ELF-1 (cell line): ENCODE data around the gene ALKBH4.
"Not testable (repeated sequence)": the region's sequence is repeated elsewhere in the genome, so short reads cannot be mapped to it uniquely, and the experiment has no call there.

Source experiments
- DNase-seq: peaks from one replicate; pipeline ENCODE4 v3.0.0-alpha.2; 2016; ENCODE audit warnings: low read depth, low spot score

The ALKBH4 gene, protein sequence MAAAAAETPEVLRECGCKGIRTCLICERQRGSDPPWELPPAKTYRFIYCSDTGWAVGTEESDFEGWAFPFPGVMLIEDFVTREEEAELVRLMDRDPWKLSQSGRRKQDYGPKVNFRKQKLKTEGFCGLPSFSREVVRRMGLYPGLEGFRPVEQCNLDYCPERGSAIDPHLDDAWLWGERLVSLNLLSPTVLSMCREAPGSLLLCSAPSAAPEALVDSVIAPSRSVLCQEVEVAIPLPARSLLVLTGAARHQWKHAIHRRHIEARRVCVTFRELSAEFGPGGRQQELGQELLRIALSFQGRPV

DNA sequence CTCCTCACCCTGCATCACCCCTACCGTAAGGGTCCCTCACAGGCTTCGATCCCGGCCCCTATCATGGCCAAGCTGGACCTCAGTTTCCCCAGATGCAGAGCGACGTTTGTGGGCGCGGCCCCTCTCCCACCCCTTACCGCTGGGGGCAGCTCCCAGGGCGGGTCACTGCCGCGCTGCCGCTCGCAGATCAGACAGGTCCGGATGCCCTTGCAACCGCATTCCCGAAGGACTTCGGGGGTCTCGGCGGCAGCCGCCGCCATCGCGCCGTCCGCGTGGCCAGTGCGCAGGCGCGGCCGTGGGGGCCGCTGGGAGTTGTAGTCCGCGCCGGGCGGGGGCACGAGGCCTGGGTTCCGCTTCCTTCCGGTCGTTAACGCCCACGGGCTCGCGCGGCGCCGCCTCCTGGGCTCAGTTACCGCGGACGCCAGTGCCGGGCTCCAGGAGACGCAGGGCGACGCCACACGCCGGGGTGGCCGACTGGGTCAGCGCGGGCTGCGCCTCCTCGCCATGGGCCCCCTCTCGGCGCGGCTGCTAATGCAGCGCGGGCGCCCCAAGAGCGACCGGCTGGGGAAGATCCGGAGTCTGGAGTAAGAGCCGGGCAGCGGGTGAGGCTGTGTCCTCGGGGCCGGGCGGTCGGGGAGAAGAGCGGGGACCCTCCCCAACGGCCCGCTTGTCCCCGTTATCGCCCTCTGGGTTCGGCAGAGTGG is at the start of gene ALKBH4, which contains the start of gene LRWD1:
Gene ALKBH4 (minus strand): TSS at position 287 of the 704 bp plus-strand sequence. CDS start 27 bp downstream, at position 260.
Gene LRWD1 (plus strand): TSS at position 408 of the 704 bp plus-strand sequence. CDS start 97 bp downstream, at position 505.
- peak; percentile 91 for DNase-seq

DNA sequence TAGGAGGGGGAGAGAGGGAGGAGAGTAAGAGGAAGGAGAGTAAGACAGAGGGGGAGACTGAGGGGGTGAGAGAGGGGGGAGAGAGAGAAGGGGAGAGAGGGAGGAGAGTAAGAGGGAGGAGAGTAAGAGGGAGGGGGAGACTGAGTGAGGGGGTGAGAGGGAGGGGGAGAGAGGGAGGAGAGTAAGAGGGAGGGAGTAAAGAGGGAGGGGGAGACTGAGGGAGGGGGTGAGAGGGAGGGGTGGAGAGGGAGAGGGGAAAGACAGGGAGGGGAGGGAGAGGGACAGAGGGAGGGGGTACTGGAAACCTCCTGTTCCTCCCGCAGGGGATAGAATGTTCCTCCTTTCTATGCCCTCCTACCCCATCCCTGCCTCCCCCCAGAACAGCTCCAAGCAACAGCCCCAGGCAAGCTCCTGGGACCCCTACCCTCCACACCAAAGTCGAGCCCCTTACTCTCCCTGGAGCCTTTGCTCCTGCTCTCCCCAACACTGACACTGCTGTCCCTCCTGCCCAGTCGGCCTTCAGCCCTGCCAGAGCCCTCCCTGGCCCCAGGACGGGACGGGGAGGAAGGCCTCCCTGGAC is 48.1 kb upstream of the ALKBH4 start:
- DNase-seq = not testable (repeated sequence)

- DNase-seq = not testable (repeated sequence)
Observed at GRCh38 chr7:102511860-102512522, 47.3 kb upstream of the ALKBH4 start.

- not testable (repeated sequence) for DNase-seq
Observed at GRCh38 chr7:102510575-102510974, 45.9 kb upstream of the ALKBH4 start.

DNA sequence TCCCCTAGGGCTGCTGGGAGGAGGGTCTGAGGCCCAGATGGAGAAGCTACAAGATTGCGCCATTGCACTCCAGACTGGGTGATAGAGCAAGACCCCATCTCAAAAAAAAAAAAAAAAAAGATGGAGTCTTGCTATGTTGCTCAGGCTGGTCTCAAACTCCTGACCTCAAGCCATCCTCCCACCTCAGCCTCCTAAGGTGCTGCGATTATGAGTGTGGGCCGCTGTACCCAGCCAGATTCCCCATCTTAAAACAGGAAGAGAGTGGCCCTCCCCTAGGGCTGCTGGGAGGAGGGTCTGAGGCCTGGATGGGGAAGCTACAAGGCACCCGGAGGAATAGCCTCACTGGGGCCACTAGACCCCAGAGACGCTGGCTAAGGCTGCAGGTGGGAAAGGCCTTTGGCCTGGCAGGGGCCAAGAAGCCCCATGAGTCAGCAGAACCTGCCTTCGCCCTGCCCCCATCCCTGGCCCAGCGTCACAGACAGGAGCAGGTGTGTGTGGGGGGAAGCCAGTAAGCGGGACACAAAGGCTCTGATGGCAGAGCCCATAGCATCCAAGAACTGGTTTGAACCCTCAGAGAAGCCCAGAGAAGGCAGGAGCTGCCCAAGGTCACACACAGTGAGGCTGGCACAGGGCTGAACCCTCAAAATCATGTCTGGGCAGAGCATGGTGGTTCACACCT is 42.9 kb upstream of the ALKBH4 start:
- DNase-seq = not testable (repeated sequence)

DNA sequence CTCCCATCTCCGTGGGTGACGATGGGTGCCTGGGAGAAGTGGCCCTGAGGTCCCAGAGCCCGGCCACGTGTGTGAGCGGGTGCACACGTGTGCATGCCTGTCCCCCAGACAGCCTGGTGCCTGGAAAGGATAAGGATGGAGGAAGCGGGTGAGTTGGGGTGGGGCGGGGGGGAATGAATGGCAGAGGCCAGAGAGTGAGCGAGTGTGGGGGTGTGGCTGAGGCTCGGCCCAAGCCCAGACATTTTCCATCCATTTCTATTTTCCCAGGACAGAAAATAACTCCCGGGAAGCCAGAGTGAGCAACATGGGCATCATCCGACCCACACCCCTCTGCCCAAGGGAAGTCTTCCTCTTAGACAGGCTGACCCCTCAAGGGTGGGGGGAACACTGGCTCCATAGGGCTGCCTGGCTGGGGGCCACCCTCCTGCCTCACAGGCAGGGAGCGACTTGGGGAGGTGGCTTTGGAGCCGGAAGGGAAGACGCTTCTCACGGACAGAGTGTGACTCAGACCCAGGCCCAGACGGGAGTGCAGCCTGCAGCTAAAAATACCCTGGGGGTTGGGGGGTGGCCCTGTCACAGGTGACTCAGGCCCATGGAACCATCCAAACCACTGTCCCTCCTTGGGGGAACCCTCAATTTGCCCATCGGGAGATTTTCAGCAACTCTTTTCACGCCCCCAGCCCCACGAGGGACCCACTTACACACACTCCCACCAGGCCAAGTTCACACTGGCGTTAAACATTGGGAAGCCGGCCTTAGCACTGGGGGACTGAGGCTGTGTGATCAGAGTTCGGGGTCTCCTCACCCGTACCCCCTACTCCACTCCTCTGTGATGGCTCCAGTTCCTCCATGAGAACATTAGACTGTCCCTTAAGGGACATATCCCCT is 40.9 kb upstream of the ALKBH4 start:
- DNase-seq = not testable (repeated sequence)

- DNase-seq = not testable (repeated sequence)
Observed at GRCh38 chr7:102503141-102503540, 38.5 kb upstream of the ALKBH4 start.

DNA sequence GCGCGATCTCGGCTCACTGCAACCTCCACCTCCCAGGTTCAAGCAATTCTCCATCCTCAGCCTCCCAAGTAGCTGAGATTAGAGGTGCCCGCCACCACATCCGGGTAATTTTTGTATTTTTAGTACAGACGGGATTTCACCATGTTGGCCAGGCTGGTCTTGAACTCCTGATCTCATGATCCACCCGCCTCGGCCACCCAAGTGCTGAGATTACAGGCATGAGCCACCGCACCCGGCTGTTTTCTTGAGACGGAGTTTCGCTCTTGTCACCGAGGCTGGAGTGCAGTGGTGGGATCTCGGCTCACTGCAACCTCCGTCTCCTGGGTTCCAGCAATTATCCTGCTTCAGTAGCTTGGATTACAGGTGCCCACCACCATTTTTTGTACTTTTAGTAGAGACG is 33.7 kb upstream of the ALKBH4 start:
- not testable (repeated sequence) for DNase-seq

GRCh38 chr7:102497308-102497707 is 32.6 kb upstream of the ALKBH4 start:
- DNase-seq = not testable (repeated sequence)

GRCh38 chr7:102496861-102497260 is 32.2 kb upstream of the ALKBH4 start:
- not testable (repeated sequence) for DNase-seq

GRCh38 chr7:102494473-102495149 is 29.9 kb upstream of the ALKBH4 start:
- not testable (repeated sequence) for DNase-seq

- DNase-seq = not testable (repeated sequence)
Observed at GRCh38 chr7:102494026-102494425, 29.4 kb upstream of the ALKBH4 start.

DNA sequence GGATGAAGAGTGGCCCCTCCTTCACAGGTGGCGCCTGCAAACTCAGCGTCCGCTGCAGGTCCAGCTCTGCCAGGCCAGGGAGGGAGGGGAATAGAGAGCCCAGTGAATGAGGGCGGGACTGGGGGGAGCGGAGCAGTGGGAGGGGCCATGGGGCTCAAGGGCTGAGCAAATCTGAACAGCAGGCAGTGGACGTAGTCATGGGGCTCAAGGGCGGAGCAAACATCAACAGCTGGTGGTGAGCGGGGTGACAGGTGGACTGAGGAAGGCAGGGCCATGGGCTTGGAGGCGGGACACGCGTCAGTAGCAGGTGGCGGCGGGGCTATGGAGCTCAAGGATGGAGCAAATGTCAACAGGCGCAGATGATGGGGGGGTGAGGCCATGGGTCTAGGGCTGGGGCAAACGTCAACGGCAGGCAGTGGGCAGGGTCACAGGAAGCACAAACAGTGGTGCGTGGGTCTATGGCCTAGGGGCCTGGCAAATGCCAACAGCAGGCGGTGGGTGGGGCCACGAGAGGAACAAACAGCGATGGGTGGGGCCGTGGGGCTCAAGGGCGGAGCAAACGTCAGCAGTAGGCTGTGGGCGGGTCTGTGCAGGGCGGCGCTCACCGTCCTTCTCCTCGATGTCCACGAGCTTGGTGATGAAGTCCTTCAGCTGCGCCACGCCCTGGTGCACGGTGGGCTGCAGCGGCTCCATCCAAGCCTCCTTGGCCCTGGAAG is 28.7 kb upstream of the ALKBH4 start:
- DNase-seq = not testable (repeated sequence)

- not testable (repeated sequence) for DNase-seq
Observed at GRCh38 chr7:102490529-102491075, 25.9 kb upstream of the ALKBH4 start.

DNA sequence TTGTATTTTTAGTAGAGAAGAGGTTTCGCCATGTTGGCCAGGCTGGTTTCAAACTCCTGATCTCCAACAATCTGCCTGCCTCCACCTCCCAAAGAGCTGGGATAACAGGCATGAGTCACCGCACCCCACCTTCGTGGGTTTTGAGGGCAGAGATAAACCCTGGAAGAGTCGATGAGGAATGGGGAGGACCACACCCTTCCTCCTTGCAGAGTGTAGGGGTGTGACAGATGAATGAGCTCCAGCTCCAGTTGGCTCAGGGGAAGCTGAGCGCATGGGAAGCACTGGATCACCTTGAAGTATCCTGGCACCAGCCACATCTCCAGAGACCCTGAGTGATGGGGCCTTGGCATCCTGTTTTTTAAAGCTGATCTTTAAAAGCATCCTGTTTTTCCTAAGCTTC is 19.7 kb upstream of the ALKBH4 start:
- DNase-seq = not testable (repeated sequence)

GRCh38 chr7:102481962-102482361 is 17.3 kb upstream of the ALKBH4 start:
- not testable (repeated sequence) for DNase-seq

GRCh38 chr7:102479982-102480637 is 15.4 kb upstream of the ALKBH4 start:
- not testable (repeated sequence) for DNase-seq

- DNase-seq = not testable (repeated sequence)
Observed at GRCh38 chr7:102479209-102479584, 14.5 kb upstream of the ALKBH4 start.
